Left kidney (tissue), 2 donors: ENCODE results near the gene ATF2. TPM values are rescaled to one million over a fixed set of nuclear protein-coding genes. Genes with fewer than 3 reads are reported as not detected.

Experiments used
- DNase-seq: peaks from one replicate; pipeline ENCODE4 v3.0.0-alpha.2; 2013
- polyA plus RNA-seq: library from polyadenylated mRNA; unstranded; fragments of 120-200 nt; gene quantifications from one replicate; pipeline ENCODE4 v1.2.1, GENCODE V29; 2013; ENCODE audit not compliant: insufficient read length

Gene ATF2
- polyA plus RNA-seq, 1 donor = 75.5 TPM

DNA sequence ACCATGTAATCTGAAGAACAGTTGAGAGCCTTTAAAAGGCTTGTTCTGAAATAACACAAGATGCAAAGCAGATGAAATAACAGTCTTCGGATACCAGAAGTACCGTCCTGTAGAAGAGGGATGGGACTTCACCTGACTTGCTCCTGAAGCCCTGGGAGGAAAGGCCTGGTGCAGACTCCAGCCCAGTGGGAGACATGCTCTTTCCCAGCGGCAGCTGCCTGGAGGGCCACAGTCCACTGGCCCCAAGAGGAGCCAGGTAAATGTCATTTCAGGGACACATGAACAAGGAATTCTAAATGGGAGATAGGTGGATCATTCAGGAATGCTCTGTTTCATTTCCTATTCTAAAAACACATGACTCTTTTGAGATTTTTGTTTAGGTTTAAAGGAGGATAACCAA, 140.2 kb downstream of the ATF2 start:
- no peak for DNase-seq

DNA sequence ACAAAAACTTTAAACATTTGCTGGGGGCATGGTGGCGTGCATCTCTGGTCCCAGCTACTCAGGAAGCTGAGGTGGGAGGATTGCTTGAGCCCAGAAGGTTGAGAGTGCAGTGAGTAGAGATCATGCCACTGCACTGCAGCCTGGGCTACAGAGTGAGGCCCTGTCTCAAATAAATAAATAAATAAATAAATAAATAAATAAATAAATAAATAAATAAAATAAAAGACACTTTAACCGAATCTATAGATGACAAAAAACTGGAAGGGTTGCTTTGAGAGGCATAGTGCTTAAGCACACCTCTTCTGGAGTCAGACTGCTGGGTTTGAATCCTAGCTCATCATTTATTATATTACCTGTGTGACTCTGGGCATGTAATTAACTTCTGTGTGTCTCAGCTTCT, 141.6 kb downstream of the ATF2 start:
- no peak for DNase-seq

DNA sequence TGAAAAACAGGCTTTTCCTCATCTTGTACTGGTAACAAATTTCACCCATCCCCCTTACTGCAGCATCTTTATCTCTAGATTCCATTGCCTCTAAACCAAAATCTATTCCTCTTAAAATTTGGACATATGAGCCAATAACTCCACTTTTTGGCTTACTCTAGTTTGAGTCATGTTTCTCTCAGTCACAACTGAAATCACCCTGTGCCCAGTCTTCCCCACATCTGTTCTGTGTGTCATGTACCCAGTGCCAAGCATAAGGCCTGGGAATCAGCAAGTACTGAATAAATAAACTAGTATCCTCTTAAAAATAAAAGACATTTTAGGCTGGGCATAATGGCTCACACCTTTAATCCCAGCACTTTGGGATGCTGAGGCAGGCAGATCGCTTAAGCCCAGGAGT, 142.1 kb downstream of the ATF2 start:
- DNase-seq = no peak

DNA sequence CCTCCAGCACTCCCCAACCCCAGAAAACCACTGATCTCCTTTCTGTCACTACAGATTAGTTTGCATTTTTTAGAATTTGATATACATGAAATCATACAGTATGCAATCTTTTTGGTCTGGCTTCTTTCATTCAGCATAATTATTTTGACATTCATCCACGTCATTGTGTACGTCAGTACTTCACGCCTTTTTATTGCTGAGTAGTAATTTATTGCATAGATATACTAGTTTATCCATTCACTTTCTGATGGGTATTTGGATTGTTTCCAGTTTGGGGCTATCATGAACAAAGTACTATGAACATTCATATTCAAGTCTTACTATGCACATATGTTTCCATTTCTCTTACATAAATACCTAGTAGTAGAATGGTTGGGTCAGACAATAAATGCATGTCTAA, 142.8 kb downstream of the ATF2 start:
- DNase-seq = no peak

DNA sequence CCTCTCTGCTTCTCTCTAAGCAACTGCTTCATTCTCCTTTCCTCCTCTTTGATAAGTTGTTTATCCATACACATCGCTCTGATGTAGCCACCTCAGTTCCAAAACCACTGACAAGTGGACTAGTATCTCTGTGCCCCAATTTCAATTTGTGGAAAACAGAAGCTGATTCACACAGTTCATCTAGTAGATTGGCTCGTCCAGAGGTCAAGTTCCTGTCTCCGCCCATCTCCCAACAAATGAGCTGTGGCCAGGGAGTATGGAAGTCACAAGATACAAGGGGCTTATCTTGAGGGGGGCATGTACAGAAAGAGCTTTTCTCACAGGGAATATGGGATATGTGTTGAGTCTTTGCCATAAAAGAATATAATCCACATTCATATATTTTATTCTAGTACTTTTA, 145.1 kb downstream of the ATF2 start:
- no peak for DNase-seq

Other genes starting within 250 kb of the ATF2 start
- 34.7 TPM for gene CHN1, start 162.8 kb downstream of the ATF2 start, polyA plus RNA-seq
- gene ATP5MC3, start 13.5 kb upstream of the ATF2 start, polyA plus RNA-seq = 329 TPM